GM13977 (cell line): ENCODE results near the gene HDGFL2.
A peak's percentile ranks its signal among the peaks of the same experiment; 100 is the strongest.

Source experiments
- DNase-seq: peaks from one replicate; pipeline ENCODE4 v3.0.0; 2012; ENCODE audit warnings: low spot score
- in situ Hi-C: fragments of 300-500 bp; cut with MboI; formaldehyde crosslinking; loops from one replicate; pipeline ENCODE4 v1.12.0; 2022; ENCODE audit warnings: low sequenced_read_pairs, low pct_unique_long_range_greater_than_20kb, mixed read lengths, inconsistent platforms; ENCODE audit not compliant: unreplicated experiment
- TF ChIP-seq, protein P1 (sequence below): IDR thresholded peaks from 2 replicates; pipeline ENCODE4 v1.5.1; 2012; ENCODE audit warnings: mild to moderate bottlenecking, control low read depth; ENCODE audit not compliant: insufficient read depth; ENCODE audit errors: extremely low read depth, missing control alignments

HDGFL2 gene

DNA sequence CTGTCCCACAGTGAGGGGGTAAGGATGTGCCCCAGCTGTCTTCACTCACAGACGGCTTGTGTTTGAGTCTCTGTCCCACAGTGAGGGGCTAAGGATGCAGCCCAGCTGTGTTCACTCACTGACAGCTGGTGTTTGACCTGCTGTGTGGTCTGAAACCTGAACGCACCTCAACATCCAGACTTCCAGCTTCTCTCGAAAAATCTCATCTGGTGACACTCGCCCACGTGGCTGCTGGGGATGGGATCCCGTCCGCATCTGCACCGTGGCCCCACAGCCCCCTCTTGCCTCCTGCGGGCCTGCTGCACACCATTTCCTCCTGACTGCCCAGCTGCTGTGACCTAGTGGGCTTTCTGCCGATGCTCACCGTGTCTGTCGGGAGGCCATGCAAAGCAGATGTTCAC is 42.3 kb upstream of the HDGFL2 start:
- no peak for DNase-seq
- TF ChIP-seq, protein P1, sequence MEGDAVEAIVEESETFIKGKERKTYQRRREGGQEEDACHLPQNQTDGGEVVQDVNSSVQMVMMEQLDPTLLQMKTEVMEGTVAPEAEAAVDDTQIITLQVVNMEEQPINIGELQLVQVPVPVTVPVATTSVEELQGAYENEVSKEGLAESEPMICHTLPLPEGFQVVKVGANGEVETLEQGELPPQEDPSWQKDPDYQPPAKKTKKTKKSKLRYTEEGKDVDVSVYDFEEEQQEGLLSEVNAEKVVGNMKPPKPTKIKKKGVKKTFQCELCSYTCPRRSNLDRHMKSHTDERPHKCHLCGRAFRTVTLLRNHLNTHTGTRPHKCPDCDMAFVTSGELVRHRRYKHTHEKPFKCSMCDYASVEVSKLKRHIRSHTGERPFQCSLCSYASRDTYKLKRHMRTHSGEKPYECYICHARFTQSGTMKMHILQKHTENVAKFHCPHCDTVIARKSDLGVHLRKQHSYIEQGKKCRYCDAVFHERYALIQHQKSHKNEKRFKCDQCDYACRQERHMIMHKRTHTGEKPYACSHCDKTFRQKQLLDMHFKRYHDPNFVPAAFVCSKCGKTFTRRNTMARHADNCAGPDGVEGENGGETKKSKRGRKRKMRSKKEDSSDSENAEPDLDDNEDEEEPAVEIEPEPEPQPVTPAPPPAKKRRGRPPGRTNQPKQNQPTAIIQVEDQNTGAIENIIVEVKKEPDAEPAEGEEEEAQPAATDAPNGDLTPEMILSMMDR: no peak
- in situ Hi-C loops: no loop called here

GRCh38 chr19:4430760-4431159 is 41.3 kb upstream of the HDGFL2 start:
- in situ Hi-C loops: no loop called here
- TF ChIP-seq, protein P1: no peak
- DNase-seq: peak; percentile 66

- in situ Hi-C loops: no loop called here
- TF ChIP-seq, protein P1: no peak
- peak; percentile 38 for DNase-seq
Observed at GRCh38 chr19:4431296-4431695, 40.8 kb upstream of the HDGFL2 start.

GRCh38 chr19:4431808-4432674 is 40.1 kb upstream of the HDGFL2 start:
- DNase-seq: peak; percentile 71
- in situ Hi-C loops: no loop called here
- TF ChIP-seq, protein P1: no peak

DNA sequence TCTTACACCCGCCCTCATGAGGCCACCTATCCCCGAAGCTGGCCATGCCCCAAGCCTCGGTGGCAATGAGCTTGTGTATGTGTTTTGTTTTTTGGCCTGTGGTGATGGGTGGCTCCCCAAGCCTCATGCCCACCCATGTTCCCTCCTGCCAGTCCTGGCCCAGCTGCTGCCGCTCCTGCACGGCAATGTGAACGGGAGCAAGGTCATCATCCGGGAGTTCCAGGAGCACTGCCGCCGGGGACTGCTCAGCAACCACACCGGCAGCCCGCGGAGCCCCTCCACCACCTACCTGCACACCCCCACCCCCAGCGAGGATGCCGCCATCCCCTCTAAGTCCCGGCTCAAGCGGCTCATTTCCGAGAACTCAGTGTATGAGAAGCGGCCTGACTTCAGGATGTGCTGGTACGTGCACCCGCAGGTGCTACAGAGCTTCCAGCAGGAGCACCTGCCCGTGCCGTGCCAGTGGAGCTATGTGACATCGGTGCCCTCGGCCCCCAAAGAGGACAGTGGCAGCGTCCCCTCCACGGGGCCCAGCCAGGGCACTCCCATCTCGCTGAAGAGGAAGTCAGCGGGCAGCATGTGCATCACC is 39.1 kb upstream of the HDGFL2 start:
- in situ Hi-C loops: no loop called here
- no peak for DNase-seq
- TF ChIP-seq, protein P1: no peak

DNA sequence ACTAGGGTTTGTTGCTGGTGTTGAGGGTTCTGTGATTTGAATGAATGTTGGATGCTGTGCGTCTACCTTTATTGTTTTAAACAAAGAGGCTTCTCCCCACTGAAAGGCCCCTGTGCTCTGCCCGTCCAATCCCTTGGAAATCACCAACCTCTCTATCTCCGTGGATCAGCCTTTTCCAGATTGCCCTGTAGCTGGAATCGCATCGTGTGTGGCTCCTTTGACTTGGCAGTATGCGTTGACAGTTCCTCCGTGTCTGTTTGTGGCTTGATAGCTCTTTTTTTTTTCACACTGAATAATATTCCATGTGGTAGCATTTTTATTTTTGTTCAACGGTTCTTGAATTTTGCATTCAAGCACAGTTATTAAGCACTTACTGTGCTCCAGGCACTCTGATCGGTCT is 37.7 kb upstream of the HDGFL2 start:
- in situ Hi-C loops: no loop called here
- TF ChIP-seq, protein P1: no peak
- DNase-seq: no peak
